Stimulated activated naive CD8-positive, alpha-beta T cell treated with anti-CD3 and anti-CD28 coated beads, Interleukin-15, Interleukin-2, amounts not matched to agents 100 ng/mL and 50 ng/mL, for 24 hours (primary cell): ENCODE results near the gene KRTAP10-2.
"Not testable (repeated sequence)": the region's sequence is repeated elsewhere in the genome, so short reads cannot be mapped to it uniquely, and the experiment has no call there.

Source experiments
- H3K27ac Mint-ChIP-seq: one replicate; pipeline ENCODE4 v1.8.0; 2021; ENCODE audit warnings: mild to moderate bottlenecking, mixed read lengths
- H3K27me3 Mint-ChIP-seq: one replicate; pipeline ENCODE4 v1.8.0; 2021; ENCODE audit warnings: mixed read lengths
- H3K36me3 Mint-ChIP-seq: one replicate; pipeline ENCODE4 v1.8.0; 2021; ENCODE audit warnings: low read depth, mixed read lengths
- H3K4me1 Mint-ChIP-seq: one replicate; pipeline ENCODE4 v1.8.0; 2021; ENCODE audit warnings: low read depth, mixed read lengths
- H3K4me3 Mint-ChIP-seq: one replicate; pipeline ENCODE4 v1.8.0; 2021; ENCODE audit warnings: mild to moderate bottlenecking, mixed read lengths
- H3K9me3 Mint-ChIP-seq: one replicate; pipeline ENCODE4 v1.8.0; 2021; ENCODE audit warnings: mixed read lengths

Gene KRTAP10-2, protein sequence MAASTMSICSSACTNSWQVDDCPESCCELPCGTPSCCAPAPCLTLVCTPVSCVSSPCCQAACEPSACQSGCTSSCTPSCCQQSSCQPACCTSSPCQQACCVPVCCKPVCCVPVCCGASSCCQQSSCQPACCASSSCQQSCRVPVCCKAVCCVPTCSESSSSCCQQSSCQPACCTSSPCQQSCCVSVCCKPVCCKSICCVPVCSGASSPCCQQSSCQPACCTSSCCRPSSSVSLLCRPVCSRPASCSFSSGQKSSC

DNA sequence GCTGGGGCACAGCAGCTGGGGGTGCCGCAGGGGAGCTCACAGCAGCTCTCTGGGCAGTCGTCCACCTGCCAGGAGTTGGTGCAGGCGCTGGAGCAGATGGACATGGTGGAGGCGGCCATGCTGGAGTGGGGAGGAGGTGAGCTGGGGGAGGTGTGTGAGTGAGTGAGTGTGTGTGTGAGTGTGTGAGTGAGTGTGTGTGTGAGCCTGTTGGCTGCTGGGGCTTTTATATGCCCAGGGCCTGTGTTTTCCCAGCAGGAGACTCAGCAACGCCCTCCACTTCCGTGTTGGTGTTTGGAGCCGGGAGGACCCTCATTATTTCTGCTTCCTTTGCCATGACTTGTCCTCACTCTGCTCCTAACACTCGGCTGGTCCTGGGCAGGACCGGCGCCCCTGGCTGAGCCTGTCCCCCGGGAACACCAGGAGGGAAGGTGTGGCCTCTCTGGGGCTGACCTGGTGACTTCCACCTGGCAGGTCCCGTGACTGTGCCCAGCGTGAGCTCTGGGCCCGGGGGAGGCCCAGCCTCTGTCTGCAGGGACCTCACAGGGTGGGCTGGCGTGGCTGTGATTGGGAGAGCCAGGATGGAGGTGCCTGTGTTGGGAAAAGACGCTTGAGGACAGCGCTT, at the start of gene KRTAP10-2:
KRTAP10-2 (minus strand) TSS at position 166 of the 622 bp plus-strand sequence; CDS start at position 119, 47 bp downstream.
- no peaks in the 10 kb centered on the region for H3K27me3 Mint-ChIP-seq
- peaks cover 23% of the 10 kb centered on the region for H3K9me3 Mint-ChIP-seq
- no peak within 1 kb of the TSS for H3K27ac Mint-ChIP-seq
- H3K4me1 Mint-ChIP-seq: peaks cover 22% of the 10 kb centered on the region
- H3K4me3 Mint-ChIP-seq: no peak within 1 kb of the TSS
- peaks cover 17% of the 10 kb centered on the region for H3K36me3 Mint-ChIP-seq

GRCh38 chr21:44601091-44601490, 49.8 kb upstream of the KRTAP10-2 start:
- not testable (repeated sequence) for H3K36me3 Mint-ChIP-seq, H3K4me1 Mint-ChIP-seq, H3K27ac Mint-ChIP-seq, H3K4me3 Mint-ChIP-seq, H3K9me3 Mint-ChIP-seq
- H3K27me3 Mint-ChIP-seq: peaks cover 11% of the 10 kb centered on the region

GRCh38 chr21:44600118-44600978, 49.0 kb upstream of the KRTAP10-2 start, which contains the start of gene KRTAP10-7:
KRTAP10-7 (plus strand) TSS chr21:44600597; CDS start chr21:44600622, 25 bp downstream.
- H3K9me3 Mint-ChIP-seq, H3K4me1 Mint-ChIP-seq, H3K36me3 Mint-ChIP-seq, H3K27ac Mint-ChIP-seq, H3K4me3 Mint-ChIP-seq: not testable (repeated sequence)
- H3K27me3 Mint-ChIP-seq: peaks cover 11% of the 10 kb centered on the region

- H3K27me3 Mint-ChIP-seq: peaks cover 5% of the 10 kb centered on the region
- peaks cover 6% of the 10 kb centered on the region for H3K9me3 Mint-ChIP-seq
- no peak overlapping the region for H3K4me3 Mint-ChIP-seq
- H3K36me3 Mint-ChIP-seq: no peaks in the 10 kb centered on the region
- no peaks in the 10 kb centered on the region for H3K4me1 Mint-ChIP-seq
- no peak overlapping the region for H3K27ac Mint-ChIP-seq
Observed at GRCh38 chr21:44599264-44600029, 48.1 kb upstream of the KRTAP10-2 start.

DNA sequence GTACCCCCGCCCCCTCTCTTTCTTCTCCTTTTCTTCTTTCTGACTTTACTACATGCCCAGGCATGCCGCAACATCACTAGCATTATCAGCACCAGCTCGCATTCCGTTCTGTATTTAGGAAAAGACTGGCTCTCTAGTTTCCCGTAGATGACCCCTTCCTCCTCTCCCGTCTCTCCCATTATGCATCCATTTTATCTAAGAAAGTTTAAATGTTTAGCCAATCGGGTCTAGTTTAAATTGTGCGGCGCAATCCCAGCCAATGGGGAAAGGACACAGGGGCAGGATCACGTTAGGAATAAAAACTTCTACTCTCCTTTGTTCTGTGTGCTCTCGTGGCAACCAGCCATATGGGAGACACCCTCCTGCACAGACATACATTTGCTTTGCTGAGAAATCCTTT, 46.8 kb upstream of the KRTAP10-2 start:
- Mint-ChIP-seq H3K4me1 (no peaks in the 10 kb centered on the region), H3K4me3 (no peak overlapping the region), H3K27me3 (peaks cover 5% of the 10 kb centered on the region), H3K27ac (no peak overlapping the region), H3K36me3 (no peaks in the 10 kb centered on the region), H3K9me3 (peaks cover 6% of the 10 kb centered on the region)

DNA sequence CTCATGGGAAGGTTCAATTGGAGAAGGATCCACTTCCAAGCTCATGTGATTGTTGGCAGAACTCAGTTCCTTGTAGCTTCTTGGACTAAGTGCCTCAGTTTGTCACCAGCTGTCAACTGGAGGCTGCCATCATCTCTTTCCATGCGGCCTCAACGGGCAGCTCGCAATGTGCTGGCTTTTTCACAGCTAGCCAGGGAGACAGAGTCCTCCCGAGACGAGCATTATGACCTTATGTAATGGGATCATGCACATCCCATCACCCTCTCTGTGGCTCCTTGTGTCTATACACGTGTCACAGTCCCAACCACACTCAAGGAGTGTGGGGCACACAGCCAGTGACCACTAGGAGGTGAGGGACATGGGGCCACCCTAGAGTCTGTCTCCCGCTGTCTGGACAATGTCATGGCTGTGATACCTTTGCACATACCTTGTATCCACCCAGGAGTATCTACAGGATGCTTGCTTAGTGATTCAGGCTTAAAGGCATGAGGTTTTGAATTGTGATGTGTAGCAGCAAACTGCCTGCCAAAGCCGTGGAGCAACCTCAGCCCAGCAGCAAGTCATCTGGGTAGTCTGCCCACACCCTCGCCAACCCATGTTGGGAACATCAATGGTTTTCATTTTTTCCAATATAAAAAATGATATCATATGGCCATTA, 44.9 kb upstream of the KRTAP10-2 start:
- no peak overlapping the region for H3K4me3 Mint-ChIP-seq
- peaks cover 6% of the 10 kb centered on the region for H3K9me3 Mint-ChIP-seq
- H3K27ac Mint-ChIP-seq: no peak overlapping the region
- H3K4me1 Mint-ChIP-seq: no peaks in the 10 kb centered on the region
- no peaks in the 10 kb centered on the region for H3K36me3 Mint-ChIP-seq
- peaks cover 5% of the 10 kb centered on the region for H3K27me3 Mint-ChIP-seq

DNA sequence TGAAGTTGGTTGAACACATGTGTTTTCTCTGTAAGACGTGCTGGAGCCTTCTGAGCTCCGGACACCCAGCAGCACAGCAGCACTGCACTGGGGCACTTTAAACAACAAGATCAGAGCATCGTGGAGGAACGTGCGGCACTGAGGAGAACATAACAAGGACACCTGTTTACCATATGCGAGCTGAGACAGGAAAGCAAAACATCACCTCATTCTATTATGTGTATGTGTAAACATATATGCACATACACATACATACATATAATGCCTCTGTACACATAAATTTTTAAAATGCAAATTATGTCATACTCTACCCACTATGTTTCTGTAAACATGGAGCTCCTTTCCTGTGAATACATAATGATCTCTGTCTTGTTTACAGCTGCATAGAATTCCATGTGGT, 44.2 kb upstream of the KRTAP10-2 start:
- H3K9me3 Mint-ChIP-seq: peaks cover 6% of the 10 kb centered on the region
- H3K27me3 Mint-ChIP-seq: peaks cover 5% of the 10 kb centered on the region
- no peaks in the 10 kb centered on the region for H3K36me3 Mint-ChIP-seq
- no peak overlapping the region for H3K4me3 Mint-ChIP-seq
- H3K27ac Mint-ChIP-seq: no peak overlapping the region
- no peaks in the 10 kb centered on the region for H3K4me1 Mint-ChIP-seq

DNA sequence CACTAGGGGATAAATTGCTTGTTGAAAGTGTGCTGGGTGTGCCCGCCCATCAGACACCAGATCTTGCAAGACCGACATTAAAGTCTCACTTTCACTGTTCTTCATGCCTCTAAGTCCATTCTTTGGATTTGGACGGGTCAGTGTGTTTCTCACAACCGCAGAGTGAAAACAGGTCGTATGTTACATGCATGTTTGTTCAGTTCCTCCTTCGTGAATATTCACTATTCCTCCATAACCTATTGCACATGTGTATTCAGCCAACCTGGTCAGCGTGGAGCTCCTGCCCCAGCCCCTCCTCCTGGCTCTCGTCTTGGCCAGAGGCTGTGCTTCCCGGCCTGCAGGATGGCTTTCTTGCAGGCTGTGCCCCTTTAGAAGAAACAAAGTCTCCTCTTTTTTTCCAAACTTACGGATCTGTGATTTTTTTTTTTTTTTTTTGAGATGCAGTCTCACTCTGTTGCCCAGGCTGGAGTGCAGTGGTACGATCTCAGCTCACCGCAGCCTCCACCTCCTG, 43.2 kb upstream of the KRTAP10-2 start:
- H3K36me3 Mint-ChIP-seq: no peaks in the 10 kb centered on the region
- H3K4me1 Mint-ChIP-seq: no peaks in the 10 kb centered on the region
- H3K27me3 Mint-ChIP-seq: peaks cover 6% of the 10 kb centered on the region
- no peak overlapping the region for H3K4me3 Mint-ChIP-seq
- H3K27ac Mint-ChIP-seq: peak overlapping the region; percentile 0
- H3K9me3 Mint-ChIP-seq: peaks cover 6% of the 10 kb centered on the region

- H3K4me3 Mint-ChIP-seq: no peak overlapping the region
- no peaks in the 10 kb centered on the region for H3K4me1 Mint-ChIP-seq
- H3K27ac Mint-ChIP-seq: peak overlapping the region; percentile 0
Observed at GRCh38 chr21:44593598-44594405, 42.5 kb upstream of the KRTAP10-2 start.

DNA sequence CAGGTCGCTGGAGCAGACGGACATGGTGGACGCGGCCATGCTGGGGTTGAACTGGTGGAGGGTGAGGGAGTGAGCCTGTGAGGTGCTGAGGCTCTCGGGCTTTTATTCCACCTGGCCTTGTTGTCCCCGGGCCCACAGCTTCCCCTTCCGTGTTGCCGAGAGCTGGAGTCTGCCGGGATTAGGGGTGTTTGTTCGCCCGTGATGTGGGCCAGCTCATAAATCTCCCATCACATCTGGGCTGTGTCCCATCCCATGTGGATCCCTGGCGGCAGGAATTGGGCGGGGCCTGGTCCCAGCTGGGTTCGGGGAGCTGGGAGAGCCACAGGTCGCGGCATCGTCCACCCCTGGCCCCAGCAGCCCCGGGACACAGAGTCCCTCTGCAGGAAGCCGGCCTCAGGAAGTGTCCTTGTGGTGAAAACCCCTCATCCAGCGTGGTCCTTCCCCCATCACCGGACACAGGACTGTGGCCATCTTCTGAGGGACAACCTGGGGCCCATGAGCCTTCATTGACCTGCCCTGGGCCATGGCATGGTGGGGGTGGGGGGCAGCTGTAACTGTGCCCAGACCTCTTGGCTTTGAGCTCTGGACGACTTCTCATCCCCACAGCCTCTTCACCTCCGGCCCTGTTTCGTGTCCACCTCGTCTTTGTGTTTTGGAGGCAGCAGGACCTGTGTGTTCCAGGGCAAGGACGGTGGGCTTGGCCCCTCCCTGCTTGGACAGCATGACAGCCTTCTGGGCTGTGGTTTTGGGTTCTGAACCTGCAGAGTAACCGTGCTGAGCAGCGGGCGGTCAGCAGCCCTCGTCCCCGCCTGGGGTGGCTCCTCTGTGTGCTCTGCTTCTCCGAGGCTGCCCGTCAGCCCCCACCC, 41.4 kb upstream of the KRTAP10-2 start, which contains the start of gene KRTAP10-6:
KRTAP10-6 (minus strand) TSS at position 60 of the 866 bp plus-strand sequence; CDS start at position 39, 21 bp downstream.
- H3K36me3 Mint-ChIP-seq: no peaks in the 10 kb centered on the region
- peaks cover 4% of the 10 kb centered on the region for H3K27me3 Mint-ChIP-seq
- H3K4me3 Mint-ChIP-seq: no peak within 1 kb of the TSS
- no peaks in the 10 kb centered on the region for H3K4me1 Mint-ChIP-seq
- H3K27ac Mint-ChIP-seq: no peak within 1 kb of the TSS
- H3K9me3 Mint-ChIP-seq: no peaks in the 10 kb centered on the region

More at GRCh38 chr21:44593598-44594405, 42.5 kb upstream of the KRTAP10-2 start:
- H3K27me3 Mint-ChIP-seq: peaks cover 8% of the 10 kb centered on the region
- H3K9me3 Mint-ChIP-seq: peaks cover 5% of the 10 kb centered on the region
- no peaks in the 10 kb centered on the region for H3K36me3 Mint-ChIP-seq

- H3K4me3 Mint-ChIP-seq, H3K27ac Mint-ChIP-seq, H3K4me1 Mint-ChIP-seq, H3K9me3 Mint-ChIP-seq, H3K27me3 Mint-ChIP-seq, H3K36me3 Mint-ChIP-seq: not testable (repeated sequence)
Observed at GRCh38 chr21:44591801-44592130, 40.5 kb upstream of the KRTAP10-2 start.

DNA sequence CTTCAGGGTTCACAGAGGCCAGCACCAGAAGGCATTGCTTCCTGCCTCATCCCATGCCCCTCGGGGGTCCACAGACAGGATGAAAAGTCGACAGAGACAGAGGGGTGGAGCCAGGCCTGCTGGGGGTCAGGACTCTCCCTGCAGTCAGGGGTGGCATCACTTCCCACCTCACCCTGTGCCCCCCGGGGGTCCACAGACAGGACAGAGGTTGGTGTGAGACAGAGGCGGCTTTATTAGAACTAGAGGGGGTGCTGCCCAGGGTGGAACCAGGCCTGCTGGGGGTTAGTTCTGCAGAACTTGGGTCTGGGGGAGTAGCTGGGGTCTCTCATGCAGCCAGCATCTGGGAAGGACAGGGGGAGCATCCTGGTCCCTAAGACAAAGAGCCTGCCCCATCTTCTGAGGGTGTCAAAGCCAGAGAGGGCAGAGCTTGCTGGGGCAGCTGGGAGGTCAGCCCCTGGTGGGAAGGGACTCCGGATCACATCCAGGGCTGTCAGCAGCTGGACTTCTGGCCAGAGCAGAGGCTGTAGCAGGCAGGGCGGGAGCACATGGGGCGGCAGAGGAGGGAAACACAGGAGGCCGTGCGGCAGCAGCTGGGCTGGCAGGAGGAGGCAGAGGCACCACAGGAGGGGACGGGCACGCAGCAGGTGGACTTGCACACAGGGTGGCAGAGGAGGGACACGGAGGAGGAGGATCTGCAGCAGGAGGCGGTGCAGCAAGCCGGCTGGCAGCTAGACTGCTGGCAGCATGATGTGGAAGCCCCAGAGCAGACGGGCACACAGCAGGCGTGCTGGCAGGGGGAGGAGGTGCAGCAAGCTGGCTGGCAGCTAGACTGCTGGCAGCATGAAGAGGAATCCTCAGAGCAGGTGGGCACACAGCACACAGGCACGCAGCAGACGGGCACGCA, 39.8 kb upstream of the KRTAP10-2 start:
- not testable (repeated sequence) for H3K4me3 Mint-ChIP-seq, H3K27ac Mint-ChIP-seq, H3K9me3 Mint-ChIP-seq, H3K36me3 Mint-ChIP-seq, H3K4me1 Mint-ChIP-seq
- H3K27me3 Mint-ChIP-seq: peaks cover 13% of the 10 kb centered on the region
